Astrocyte (in vitro differentiated cells and primary cell): ENCODE measurements around the gene TLCD1. TPM values are rescaled to one million over a fixed set of nuclear protein-coding genes. Genes with fewer than 3 reads are reported as not detected.

ENCODE experiments used
- DNase-seq: peaks from one replicate; pipeline ENCODE4 v3.0.0-alpha.2; 2010; ENCODE audit warnings: low read depth
- FAIRE-seq: peaks from 2 replicates; lab custom pipeline; 2011; peaks lifted over from hg19 to GRCh38; lab: Jason Lieb, UNC
- H2AFZ ChIP-seq: 2 replicates; pipeline ENCODE4 v1.6.0; 2012; ENCODE audit warnings: low read depth, low read length, inconsistent platforms
- H3K27ac ChIP-seq: 2 replicates; pipeline ENCODE4 v1.5.1; 2011; ENCODE audit warnings: low read depth, low read length, inconsistent platforms
- H3K27me3 ChIP-seq: 2 replicates; pipeline ENCODE4 v1.6.0; 2011; ENCODE audit warnings: low read length, inconsistent platforms; ENCODE audit not compliant: insufficient read depth
- H3K36me3 ChIP-seq: 2 replicates; pipeline ENCODE4 v1.5.1; 2011; ENCODE audit warnings: low read length, inconsistent platforms; ENCODE audit not compliant: insufficient read depth
- H3K4me1 ChIP-seq: 2 replicates; pipeline ENCODE4 v1.5.1; 2011; ENCODE audit warnings: low read length, inconsistent platforms; ENCODE audit not compliant: insufficient read depth
- H3K4me2 ChIP-seq: 2 replicates; pipeline ENCODE4 v1.6.0; 2012; ENCODE audit warnings: low read length, inconsistent platforms
- H3K4me3 ChIP-seq: 2 replicates; pipeline ENCODE4 v1.5.1; 2011; ENCODE audit warnings: low read depth, mild to moderate bottlenecking, low read length, inconsistent platforms; ENCODE audit not compliant: insufficient read depth
- H3K79me2 ChIP-seq: 2 replicates; pipeline ENCODE4 v1.6.0; 2012; ENCODE audit warnings: mild to moderate bottlenecking, low read length, inconsistent platforms; ENCODE audit not compliant: insufficient read depth
- H3K9ac ChIP-seq: 2 replicates; pipeline ENCODE4 v1.6.0; 2012; ENCODE audit warnings: mild to moderate bottlenecking, low read length, inconsistent platforms
- H3K9me3 ChIP-seq: 2 replicates; pipeline ENCODE4 v1.5.1; 2012; ENCODE audit warnings: low read depth, mild to moderate bottlenecking, low read length, inconsistent platforms; ENCODE audit not compliant: insufficient read depth
- H4K20me1 ChIP-seq: 2 replicates; pipeline ENCODE4 v1.6.0; 2012; ENCODE audit warnings: low read length, inconsistent platforms; ENCODE audit not compliant: insufficient read depth
- H3K27ac Mint-ChIP-seq: one replicate; pipeline ENCODE4 v1.8.0; 2021; ENCODE audit warnings: mild to moderate bottlenecking, mixed read lengths; ENCODE audit not compliant: unreplicated experiment
- H3K27me3 Mint-ChIP-seq: one replicate; pipeline ENCODE4 v1.8.0; 2021; ENCODE audit warnings: low read depth, mixed read lengths; ENCODE audit not compliant: unreplicated experiment
- H3K36me3 Mint-ChIP-seq: one replicate; pipeline ENCODE4 v1.8.0; 2021; ENCODE audit warnings: low read depth, mixed read lengths; ENCODE audit not compliant: unreplicated experiment
- H3K4me1 Mint-ChIP-seq: one replicate; pipeline ENCODE4 v1.8.0; 2021; ENCODE audit warnings: low read depth, mixed read lengths; ENCODE audit not compliant: unreplicated experiment
- H3K4me3 Mint-ChIP-seq: one replicate; pipeline ENCODE4 v1.8.0; 2021; ENCODE audit warnings: mild to moderate bottlenecking, moderate library complexity, mixed read lengths; ENCODE audit not compliant: unreplicated experiment
- H3K9me3 Mint-ChIP-seq: one replicate; pipeline ENCODE4 v1.8.0; 2021; ENCODE audit warnings: mild to moderate bottlenecking, mixed read lengths; ENCODE audit not compliant: unreplicated experiment
- EZH2 ChIP-seq: IDR thresholded peaks from 2 replicates; pipeline ENCODE4 v1.6.1; 2012; ENCODE audit warnings: mild to moderate bottlenecking, low read length, inconsistent platforms; ENCODE audit not compliant: insufficient read depth
- total RNA-seq: library from RNA; stranded (reverse); gene quantifications from 2 replicates; pipeline ENCODE4 v1.2.1, GENCODE V29; 2021
- TF ChIP-seq, protein P1 (sequence below): IDR thresholded peaks from 2 replicates; pipeline ENCODE4 v1.5.1; 2011; ENCODE audit warnings: low read depth, mild to moderate bottlenecking, inconsistent platforms, low read length, moderate library complexity; ENCODE audit not compliant: insufficient read depth

The TLCD1 gene
- total RNA-seq, 1 donor from 2014 or later: 25.1 TPM

DNA sequence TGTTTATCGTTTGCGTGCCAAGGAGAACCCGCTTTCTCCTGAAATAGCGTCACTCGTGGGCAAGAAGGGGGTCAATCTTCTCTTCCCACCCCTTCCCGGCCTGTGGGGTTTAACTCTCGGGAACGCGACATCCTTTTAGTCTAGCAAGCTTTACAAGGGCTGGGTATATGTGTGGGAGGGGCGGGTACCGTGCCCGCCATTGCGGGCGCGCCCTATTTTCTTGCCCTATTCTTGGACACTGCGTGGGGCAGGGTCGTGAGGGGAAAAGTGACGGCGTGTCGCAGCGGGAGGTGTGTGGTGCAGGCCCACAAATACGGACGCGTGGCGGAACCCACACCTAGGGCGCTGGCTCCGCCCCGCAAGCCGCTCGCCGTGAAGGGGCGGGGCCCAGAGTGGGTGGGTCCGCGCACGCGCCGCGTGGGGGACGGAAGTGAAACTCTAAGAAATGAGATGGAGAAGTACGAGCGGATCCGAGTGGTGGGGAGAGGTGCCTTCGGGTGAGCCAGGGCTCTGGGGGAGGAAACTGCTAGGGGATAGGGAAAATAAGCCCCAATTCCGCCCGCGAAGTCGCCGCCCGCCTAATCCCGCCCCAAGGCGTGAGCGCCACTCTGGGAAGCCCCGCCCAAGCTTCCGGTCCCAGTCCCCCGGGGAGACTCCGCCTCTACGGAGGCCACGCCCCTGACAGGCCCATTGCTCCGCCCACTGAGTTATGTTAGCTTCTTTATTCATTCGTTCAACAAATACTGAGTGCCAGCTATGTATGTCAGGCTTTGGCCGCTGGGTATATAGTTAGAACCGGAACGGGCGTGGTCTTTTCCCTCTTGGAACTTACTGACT lies 2.5 kb upstream of the TLCD1 start, which contains the start of gene NEK8:
NEK8 (plus strand) TSS at position 425 of the 837 bp plus-strand sequence; CDS start at position 451, 26 bp downstream.
- Mint-ChIP-seq H3K4me1 (peaks cover 20% of the 10 kb centered on the region), H3K27ac (peak within 1 kb of the TSS; percentile 94), H3K36me3 (no peaks in the 10 kb centered on the region), H3K27me3 (no peaks in the 10 kb centered on the region), H3K4me3 (peak within 1 kb of the TSS; percentile 91), H3K9me3 (no peaks in the 10 kb centered on the region)
- peak within 1 kb of the TSS; percentile 87 for H3K27ac ChIP-seq
- peak within 1 kb of the TSS; percentile 98 for H3K4me2 ChIP-seq
- no peak for FAIRE-seq
- DNase-seq: peak; percentile 73
- H3K4me3 ChIP-seq: peak within 1 kb of the TSS; percentile 79
- H3K4me1 ChIP-seq: peaks cover 29% of the 10 kb centered on the region
- peak within 1 kb of the TSS; percentile 85 for H3K9ac ChIP-seq
- peaks cover 5% of the 10 kb centered on the region for H3K79me2 ChIP-seq
- H3K36me3 ChIP-seq: peaks cover 12% of the 10 kb centered on the region
- no peaks in the 10 kb centered on the region for H3K27me3 ChIP-seq
- no peaks in the 10 kb centered on the region for H3K9me3 ChIP-seq
- peaks cover 19% of the 10 kb centered on the region for H4K20me1 ChIP-seq
- TF ChIP-seq, protein P1, sequence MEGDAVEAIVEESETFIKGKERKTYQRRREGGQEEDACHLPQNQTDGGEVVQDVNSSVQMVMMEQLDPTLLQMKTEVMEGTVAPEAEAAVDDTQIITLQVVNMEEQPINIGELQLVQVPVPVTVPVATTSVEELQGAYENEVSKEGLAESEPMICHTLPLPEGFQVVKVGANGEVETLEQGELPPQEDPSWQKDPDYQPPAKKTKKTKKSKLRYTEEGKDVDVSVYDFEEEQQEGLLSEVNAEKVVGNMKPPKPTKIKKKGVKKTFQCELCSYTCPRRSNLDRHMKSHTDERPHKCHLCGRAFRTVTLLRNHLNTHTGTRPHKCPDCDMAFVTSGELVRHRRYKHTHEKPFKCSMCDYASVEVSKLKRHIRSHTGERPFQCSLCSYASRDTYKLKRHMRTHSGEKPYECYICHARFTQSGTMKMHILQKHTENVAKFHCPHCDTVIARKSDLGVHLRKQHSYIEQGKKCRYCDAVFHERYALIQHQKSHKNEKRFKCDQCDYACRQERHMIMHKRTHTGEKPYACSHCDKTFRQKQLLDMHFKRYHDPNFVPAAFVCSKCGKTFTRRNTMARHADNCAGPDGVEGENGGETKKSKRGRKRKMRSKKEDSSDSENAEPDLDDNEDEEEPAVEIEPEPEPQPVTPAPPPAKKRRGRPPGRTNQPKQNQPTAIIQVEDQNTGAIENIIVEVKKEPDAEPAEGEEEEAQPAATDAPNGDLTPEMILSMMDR: no peak
- no peak for TF ChIP-seq EZH2
- peak within 1 kb of the TSS; percentile 77 for H2AFZ ChIP-seq

DNA sequence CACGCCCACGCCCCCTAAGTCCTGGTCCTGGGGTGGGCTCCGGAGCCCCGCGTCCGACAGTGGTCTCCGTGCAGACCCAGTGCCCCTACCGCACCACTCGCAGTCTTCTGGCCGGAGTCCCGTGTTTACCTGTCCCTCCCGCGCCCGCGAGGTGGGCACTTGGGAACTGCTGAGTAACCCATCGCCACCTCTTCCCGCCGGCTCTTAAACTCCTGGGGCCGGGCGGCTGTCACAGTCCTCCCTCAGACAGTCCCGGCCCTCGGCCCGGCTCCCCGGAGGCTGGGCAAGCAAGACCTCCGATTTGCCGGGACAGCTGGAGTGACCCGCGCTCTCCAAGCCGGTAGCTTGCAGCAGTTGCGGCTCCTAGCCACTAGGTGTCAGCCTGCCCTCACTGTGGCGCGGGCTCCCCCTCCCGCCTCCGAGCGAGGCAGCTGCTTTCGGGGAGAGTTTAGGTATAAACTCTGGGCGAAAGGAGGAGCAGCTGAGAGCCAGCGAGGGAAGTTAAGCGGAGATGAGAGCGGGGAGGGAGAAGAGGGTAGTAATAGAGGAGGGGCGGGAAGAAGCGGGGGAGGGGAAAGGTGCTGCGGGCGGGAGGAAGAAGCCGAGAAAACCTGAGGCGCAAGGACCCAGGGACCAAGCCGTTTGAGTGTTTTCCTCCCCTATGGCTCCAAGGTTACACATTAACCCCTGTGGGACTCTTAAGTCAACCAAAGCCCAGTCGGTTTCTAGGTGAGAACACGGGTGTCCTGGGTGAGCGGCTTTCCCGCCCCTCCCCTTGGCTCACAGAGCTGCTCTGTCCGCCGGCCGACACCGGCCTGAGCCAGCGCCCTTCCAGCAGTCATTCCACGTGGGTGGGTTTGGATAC lies 826 bp upstream of the TLCD1 start:
- H3K27me3 Mint-ChIP-seq: no peaks in the 10 kb centered on the region
- Histone ChIP-seq H3K27ac (peak overlapping the region; percentile 52), H3K4me3 (peak overlapping the region; percentile 67), H4K20me1 (peaks cover 37% of the 10 kb centered on the region), H3K27me3 (no peaks in the 10 kb centered on the region), H3K4me1 (peaks cover 42% of the 10 kb centered on the region), H2AFZ (peak overlapping the region; percentile 73), H3K9me3 (no peaks in the 10 kb centered on the region), H3K4me2 (peak overlapping the region; percentile 98), H3K36me3 (peaks cover 27% of the 10 kb centered on the region), H3K9ac (peak overlapping the region; percentile 85), H3K79me2 (peaks cover 21% of the 10 kb centered on the region)
- peaks cover 33% of the 10 kb centered on the region for H3K4me1 Mint-ChIP-seq
- H3K9me3 Mint-ChIP-seq: no peaks in the 10 kb centered on the region
- peaks cover 4% of the 10 kb centered on the region for H3K36me3 Mint-ChIP-seq
- H3K27ac Mint-ChIP-seq: peak overlapping the region; percentile 94
- FAIRE-seq (no peak), DNase-seq (peak; percentile 83)
- H3K4me3 Mint-ChIP-seq: peak overlapping the region; percentile 91
- TF ChIP-seq, protein P1: peak; percentile 88
- TF ChIP-seq EZH2: no peak
